ENCODE data around the gene HDAC4.

HDAC4 gene

DNA sequence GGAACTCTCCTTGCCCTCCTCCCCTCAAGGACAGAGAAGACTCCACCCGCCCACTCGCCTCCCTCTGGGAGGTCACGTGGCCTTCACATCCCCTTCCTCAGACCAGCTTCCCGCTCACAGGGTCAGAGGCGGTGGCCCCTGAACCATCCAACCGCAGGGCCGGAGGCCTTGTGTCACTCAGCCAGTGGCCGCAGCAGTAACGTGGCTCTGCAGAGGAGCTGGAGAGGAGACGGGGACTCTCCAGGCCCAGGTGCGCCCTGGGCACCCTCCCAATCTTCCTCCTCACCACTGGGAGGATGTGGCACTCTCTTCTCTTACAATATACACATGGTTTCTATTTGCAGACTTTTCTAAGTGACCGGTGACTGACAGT, 391.2 kb downstream of the HDAC4 start:
- TF ChIP-seq, protein P1, sequence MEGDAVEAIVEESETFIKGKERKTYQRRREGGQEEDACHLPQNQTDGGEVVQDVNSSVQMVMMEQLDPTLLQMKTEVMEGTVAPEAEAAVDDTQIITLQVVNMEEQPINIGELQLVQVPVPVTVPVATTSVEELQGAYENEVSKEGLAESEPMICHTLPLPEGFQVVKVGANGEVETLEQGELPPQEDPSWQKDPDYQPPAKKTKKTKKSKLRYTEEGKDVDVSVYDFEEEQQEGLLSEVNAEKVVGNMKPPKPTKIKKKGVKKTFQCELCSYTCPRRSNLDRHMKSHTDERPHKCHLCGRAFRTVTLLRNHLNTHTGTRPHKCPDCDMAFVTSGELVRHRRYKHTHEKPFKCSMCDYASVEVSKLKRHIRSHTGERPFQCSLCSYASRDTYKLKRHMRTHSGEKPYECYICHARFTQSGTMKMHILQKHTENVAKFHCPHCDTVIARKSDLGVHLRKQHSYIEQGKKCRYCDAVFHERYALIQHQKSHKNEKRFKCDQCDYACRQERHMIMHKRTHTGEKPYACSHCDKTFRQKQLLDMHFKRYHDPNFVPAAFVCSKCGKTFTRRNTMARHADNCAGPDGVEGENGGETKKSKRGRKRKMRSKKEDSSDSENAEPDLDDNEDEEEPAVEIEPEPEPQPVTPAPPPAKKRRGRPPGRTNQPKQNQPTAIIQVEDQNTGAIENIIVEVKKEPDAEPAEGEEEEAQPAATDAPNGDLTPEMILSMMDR (conservative IDR thresholded peaks at IDR 0.05; ENCODE audit: low read length), result no peak

DNA sequence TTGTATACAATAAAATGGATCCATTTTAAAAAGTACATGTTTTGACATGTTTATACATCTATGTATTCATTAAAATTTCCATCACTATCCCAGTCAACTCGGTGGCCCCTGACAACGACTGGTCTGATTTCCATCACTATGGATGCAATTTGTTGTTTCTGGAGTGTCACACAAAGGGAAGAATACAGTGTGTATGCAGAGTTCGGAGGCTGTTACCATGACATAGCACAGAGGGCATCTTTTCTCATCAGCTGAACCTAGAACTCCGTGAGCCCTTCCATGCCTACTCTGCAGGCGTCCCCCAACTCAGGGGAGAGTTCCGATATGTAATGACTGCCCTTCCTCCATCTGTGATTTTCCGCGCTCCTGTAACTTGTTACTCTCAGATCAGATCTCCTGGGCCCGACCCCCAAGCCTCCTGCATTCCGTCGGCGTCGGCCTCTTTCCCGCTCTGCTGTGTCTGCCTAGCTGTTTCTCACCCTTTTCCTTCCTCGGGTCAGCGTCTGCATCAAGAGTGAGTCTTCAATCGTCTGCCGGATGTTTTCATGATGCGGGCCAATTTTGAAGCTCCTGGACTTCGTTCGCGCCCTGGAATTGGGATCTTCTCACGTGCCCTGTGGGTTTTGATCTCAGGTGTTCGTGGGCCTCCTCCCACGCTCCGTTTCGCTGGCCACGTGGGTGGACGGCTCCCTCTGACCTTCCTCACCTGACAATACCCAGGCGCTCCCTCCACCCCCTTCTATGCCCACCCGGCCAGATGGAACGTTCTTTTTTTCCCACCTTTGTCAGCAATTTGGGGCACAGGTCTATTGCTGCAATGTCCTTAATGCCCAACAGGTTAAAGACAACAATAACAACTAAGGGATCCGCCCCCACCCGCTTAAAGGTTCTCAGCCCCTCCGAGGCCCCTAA, 391.9 kb downstream of the HDAC4 start:
- DNase-seq (ENCODE audit: low read depth), result no peak
- H3K4me3 ChIP-seq (ENCODE audit: low read length), result no peak overlapping the region
- TF ChIP-seq, protein P1 (conservative IDR thresholded peaks at IDR 0.05; ENCODE audit: low read length), result no peak

More for the DNA sequence above, 391.2 kb downstream of the HDAC4 start:
- H3K4me3 ChIP-seq (ENCODE audit: low read length), result no peak overlapping the region
- no peak for DNase-seq (ENCODE audit: low read depth)

DNA sequence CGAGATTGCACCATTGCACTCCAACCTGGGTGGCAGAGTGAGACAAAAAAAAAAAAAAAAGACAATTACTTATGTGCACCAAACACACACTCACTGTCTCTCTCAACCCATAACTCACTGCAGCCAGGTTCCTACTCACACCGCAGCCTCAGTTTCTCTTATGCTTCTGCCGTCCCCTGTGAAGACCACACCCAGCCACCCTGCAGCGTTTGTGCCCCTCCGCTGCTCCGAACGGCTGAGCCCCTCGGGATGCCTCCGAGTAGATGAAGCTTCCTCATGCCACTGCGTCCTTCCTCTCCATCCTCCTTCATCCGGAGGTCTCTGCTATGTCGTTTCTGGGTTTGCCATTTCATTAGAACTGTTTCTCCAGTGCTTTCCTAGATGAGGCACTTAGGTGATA, 392.8 kb downstream of the HDAC4 start:
- DNase-seq (ENCODE audit: low read depth), result no peak
- TF ChIP-seq, protein P1 (conservative IDR thresholded peaks at IDR 0.05; ENCODE audit: low read length), result no peak
- no peak overlapping the region for H3K4me3 ChIP-seq (ENCODE audit: low read length)

DNA sequence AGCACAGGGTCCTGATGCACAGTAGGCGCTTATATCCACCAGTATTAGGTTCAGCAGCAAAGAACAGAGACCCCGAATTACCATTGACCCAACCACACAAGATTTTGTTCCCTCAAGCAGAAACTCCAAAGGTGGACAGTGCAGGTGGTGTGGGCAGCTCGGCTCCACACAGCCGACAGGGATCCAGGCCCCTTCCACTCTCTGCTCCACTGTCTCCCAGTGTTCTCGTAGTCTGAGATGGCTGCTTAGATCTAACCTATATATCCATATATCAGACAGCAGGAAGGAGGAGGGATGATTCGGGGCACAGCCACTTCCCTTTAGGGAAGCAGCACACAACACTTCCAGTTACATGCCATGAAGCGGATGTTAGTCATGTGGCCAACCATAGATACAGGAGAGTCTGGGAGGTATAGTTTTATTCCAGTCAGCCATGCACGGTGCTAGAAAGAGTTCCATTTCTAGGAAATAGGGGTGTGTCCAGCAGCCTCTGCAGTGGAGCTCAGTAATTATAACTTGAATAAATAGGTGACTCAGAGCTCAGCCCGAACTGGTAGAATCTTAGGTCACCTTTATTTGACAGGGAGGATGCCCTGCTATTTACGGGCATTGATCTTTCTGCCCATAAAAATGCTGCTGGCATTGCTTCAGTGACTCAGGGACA, 394.1 kb downstream of the HDAC4 start:
- no peak for DNase-seq (ENCODE audit: low read depth)
- TF ChIP-seq, protein P1 (conservative IDR thresholded peaks at IDR 0.05; ENCODE audit: low read length), result no peak

DNA sequence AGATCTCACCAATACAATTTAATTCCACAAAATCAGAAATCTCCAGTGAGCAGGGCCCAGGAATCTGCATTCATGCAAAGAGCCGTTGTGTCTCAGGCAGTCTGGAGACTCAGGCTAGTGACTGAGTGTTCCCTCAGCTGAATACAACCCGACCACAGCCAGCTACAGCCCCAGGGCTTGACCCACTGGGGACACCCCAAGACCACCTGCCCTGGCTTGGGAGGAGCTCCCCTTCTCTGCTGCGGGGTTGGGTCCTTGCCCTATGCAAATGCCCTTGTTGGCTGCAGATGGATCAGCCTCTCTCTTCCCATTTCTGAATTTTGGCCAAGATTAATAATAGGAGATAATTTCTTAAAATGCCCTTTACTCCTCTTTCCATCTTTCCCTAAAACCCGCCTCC, 395.2 kb downstream of the HDAC4 start:
- TF ChIP-seq, protein P1 (conservative IDR thresholded peaks at IDR 0.05; ENCODE audit: low read length), result no peak
- H3K4me3 ChIP-seq (ENCODE audit: low read length), result no peak overlapping the region
- DNase-seq (ENCODE audit: low read depth), result no peak

More for the DNA sequence above, 394.1 kb downstream of the HDAC4 start:
- H3K4me3 ChIP-seq (ENCODE audit: low read length), result no peak overlapping the region

DNA sequence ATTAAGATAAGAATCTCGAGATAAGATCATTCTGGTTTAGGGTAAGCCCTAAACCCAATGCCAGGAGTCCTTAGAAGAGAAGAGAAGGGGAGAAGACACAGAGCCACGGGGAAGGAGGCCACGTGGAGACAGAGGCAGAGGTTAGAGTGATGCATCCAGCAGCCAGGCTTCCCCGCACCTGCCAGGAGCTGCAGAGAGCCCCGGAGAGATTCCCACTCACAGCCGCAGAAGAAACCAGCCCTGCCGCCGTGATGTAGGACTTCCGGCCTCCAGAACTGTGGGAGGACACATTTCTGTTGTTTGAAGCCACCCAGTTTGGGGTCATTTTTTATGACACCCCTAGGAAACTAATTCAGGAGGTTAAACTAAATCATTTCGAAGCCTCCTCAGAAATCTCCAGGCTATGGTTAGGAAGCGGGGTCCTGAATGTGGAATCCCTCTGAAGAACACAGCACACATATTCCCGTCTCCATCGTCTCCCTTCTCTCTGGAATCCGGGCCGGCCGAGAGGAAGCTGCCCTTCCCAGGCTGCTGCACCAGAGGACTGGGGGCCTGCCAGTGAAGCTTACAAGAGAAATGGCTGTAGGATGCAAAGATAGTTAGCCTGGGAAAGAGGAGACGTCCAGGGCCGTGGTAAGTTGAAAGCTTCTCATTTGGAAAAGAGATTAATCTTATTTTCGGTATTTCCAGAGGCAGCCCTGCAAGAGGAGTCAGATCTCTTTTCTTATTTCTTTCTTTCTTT, 396.4 kb downstream of the HDAC4 start:
- TF ChIP-seq, protein P1 (conservative IDR thresholded peaks at IDR 0.05; ENCODE audit: low read length), result no peak
- no peak for DNase-seq (ENCODE audit: low read depth)
- no peak overlapping the region for H3K4me3 ChIP-seq (ENCODE audit: low read length)
